Measurements from ENCODE around the gene MYOG.

Gene MYOG

DNA sequence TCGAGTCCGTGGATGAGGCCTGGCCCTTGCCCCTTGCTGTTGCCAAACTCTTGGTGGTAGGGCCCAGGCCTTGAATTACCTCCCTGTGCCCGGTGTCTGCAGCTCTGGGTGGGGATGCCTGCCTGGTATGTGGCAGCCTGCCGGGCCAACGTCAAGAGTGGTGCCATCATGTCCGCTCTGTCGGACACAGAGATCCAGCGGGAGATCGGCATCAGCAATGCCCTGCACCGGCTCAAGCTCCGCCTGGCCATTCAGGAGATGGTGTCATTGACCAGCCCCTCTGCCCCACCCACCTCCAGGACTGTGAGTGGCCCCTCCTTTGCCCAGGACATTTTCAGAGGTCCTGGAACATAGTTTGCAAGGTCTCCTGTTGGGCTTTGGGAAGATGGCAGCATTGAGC, 25.7 kb downstream of the MYOG start:
- H3K4me1 ChIP-seq (ENCODE audit: control insufficient read depth in 1 of 2, insufficient read depth in 1 of 2, low read depth in 1 of 2, low read length in 1 of 2): peaks cover 73% of the 10 kb centered on the region in 2 experiments
- TF ChIP-seq, protein P1, sequence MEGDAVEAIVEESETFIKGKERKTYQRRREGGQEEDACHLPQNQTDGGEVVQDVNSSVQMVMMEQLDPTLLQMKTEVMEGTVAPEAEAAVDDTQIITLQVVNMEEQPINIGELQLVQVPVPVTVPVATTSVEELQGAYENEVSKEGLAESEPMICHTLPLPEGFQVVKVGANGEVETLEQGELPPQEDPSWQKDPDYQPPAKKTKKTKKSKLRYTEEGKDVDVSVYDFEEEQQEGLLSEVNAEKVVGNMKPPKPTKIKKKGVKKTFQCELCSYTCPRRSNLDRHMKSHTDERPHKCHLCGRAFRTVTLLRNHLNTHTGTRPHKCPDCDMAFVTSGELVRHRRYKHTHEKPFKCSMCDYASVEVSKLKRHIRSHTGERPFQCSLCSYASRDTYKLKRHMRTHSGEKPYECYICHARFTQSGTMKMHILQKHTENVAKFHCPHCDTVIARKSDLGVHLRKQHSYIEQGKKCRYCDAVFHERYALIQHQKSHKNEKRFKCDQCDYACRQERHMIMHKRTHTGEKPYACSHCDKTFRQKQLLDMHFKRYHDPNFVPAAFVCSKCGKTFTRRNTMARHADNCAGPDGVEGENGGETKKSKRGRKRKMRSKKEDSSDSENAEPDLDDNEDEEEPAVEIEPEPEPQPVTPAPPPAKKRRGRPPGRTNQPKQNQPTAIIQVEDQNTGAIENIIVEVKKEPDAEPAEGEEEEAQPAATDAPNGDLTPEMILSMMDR (IDR thresholded peaks at IDR 0.05): no peak

DNA sequence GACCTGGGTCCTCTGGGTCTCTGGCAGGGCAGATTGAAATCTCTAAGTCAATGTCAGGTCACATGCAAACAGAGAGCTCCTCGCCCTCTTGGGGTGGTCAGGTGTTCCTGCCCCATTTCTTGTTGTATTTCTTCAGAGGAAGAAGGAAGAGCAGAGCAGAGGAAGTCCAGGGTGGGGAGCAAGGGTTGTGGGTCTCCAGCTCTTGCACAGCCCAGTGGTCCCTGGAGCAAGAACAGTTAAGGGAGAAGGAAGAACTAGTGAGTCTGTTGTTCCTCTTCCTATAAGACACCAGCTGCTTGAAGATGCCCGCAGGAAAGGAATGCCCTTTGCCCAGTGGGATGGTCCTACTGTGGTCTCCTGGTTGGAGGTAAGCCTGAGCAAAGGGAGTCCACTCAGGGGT, 26.3 kb downstream of the MYOG start:
- TF ChIP-seq, protein P1 (IDR thresholded peaks at IDR 0.05): no peak
- Histone ChIP-seq H3K27me3 (no peaks in the 10 kb centered on the region), H3K4me1 (ENCODE audit: control insufficient read depth in 1 of 2, insufficient read depth in 1 of 2, low read depth in 1 of 2, low read length in 1 of 2) (peaks cover 73% of the 10 kb centered on the region in 2 experiments), H3K27ac (peak overlapping the region; percentile 88), H3K9me3 (no peaks in the 10 kb centered on the region), H3K4me3 (ENCODE audit: low read depth in 1 of 2, low read length in 1 of 2) (peak overlapping the region in 1 of 2 experiments; percentile 53), H3K36me3 (no peaks in the 10 kb centered on the region)

More for the DNA sequence above, 25.7 kb downstream of the MYOG start:
- H3K27me3 ChIP-seq: no peaks in the 10 kb centered on the region
- no peaks in the 10 kb centered on the region for H3K36me3 ChIP-seq
- no peaks in the 10 kb centered on the region for H3K9me3 ChIP-seq
- peak overlapping the region; percentile 88 for H3K27ac ChIP-seq
- H3K4me3 ChIP-seq (ENCODE audit: low read depth in 1 of 2, low read length in 1 of 2): peak overlapping the region in 1 of 2 experiments; percentile 53

- Histone ChIP-seq H3K4me3 (ENCODE audit: low read depth in 1 of 2, low read length in 1 of 2) (peak overlapping the region; percentile 48 to 53), H3K4me1 (ENCODE audit: control insufficient read depth in 1 of 2, insufficient read depth in 1 of 2, low read depth in 1 of 2, low read length in 1 of 2) (peaks cover 66 to 68% of the 10 kb centered on the region in 2 experiments), H3K36me3 (no peaks in the 10 kb centered on the region), H3K9me3 (no peaks in the 10 kb centered on the region), H3K27ac (peak overlapping the region; percentile 88), H3K27me3 (no peaks in the 10 kb centered on the region)
- TF ChIP-seq, protein P1 (IDR thresholded peaks at IDR 0.05): no peak
These were observed 27.2 kb downstream of the MYOG start for GRCh38 chr1:203058676-203058935.

- Histone ChIP-seq H3K27ac (peak overlapping the region; percentile 88), H3K9me3 (no peaks in the 10 kb centered on the region), H3K36me3 (no peaks in the 10 kb centered on the region), H3K27me3 (no peaks in the 10 kb centered on the region), H3K4me3 (ENCODE audit: low read depth in 1 of 2, low read length in 1 of 2) (peak overlapping the region; percentile 48 to 53), H3K4me1 (ENCODE audit: control insufficient read depth in 1 of 2, insufficient read depth in 1 of 2, low read depth in 1 of 2, low read length in 1 of 2) (peaks cover 60 to 63% of the 10 kb centered on the region in 2 experiments)
- TF ChIP-seq, protein P1 (IDR thresholded peaks at IDR 0.05): no peak
These were observed 27.7 kb downstream of the MYOG start for GRCh38 chr1:203057911-203058675.

- H3K27me3 ChIP-seq: peaks cover 5% of the 10 kb centered on the region
- H3K9me3 ChIP-seq: no peaks in the 10 kb centered on the region
- peaks cover 48 to 50% of the 10 kb centered on the region in 2 experiments for H3K4me1 ChIP-seq (ENCODE audit: control insufficient read depth in 1 of 2, insufficient read depth in 1 of 2, low read depth in 1 of 2, low read length in 1 of 2)
- H3K27ac ChIP-seq: peak overlapping the region; percentile 88
- TF ChIP-seq, protein P1 (IDR thresholded peaks at IDR 0.05): no peak
- H3K4me3 ChIP-seq (ENCODE audit: low read depth in 1 of 2, low read length in 1 of 2): no peak overlapping the region
- H3K36me3 ChIP-seq: no peaks in the 10 kb centered on the region
These were observed 29.3 kb downstream of the MYOG start for GRCh38 chr1:203056516-203056915.
